Keratinocyte (primary cell): Measurements from ENCODE around the gene KRT8. TPM values are rescaled to one million over a fixed set of nuclear protein-coding genes. Genes with fewer than 3 reads are reported as not detected.

Experiments used
- DNase-seq: peaks from one replicate; pipeline ENCODE4 v3.0.0-alpha.2; 2011; ENCODE audit warnings: low read depth, missing footprints, low spot score
- FAIRE-seq: peaks from 2 replicates; lab custom pipeline; 2011; peaks lifted over from hg19 to GRCh38; lab: Jason Lieb, UNC
- H2AFZ ChIP-seq: 2 replicates; pipeline ENCODE4 v1.6.0; 2012; ENCODE audit warnings: low read length, control low read depth, inconsistent platforms; ENCODE audit not compliant: control insufficient read depth
- H3K27ac ChIP-seq: 2 replicates; pipeline ENCODE4 v1.5.1; 2011; ENCODE audit warnings: low read length; ENCODE audit not compliant: control insufficient read depth, insufficient read depth
- H3K27me3 ChIP-seq: 3 replicates; pipeline ENCODE4 v1.6.0; 2011; ENCODE audit warnings: low read length; ENCODE audit not compliant: control insufficient read depth, insufficient read depth; ENCODE audit errors: extremely low read depth
- H3K36me3 ChIP-seq, 2 experiments: 2 replicates in 1 of 2; 3 replicates in 1 of 2; pipeline ENCODE4 v1.5.1; 2011; ENCODE audit warnings: low read length in 2 of 2, mild to moderate bottlenecking in 1 of 2; ENCODE audit not compliant: control insufficient read depth in 2 of 2, insufficient read depth in 2 of 2; ENCODE audit errors: extremely low read depth in 1 of 2
- H3K4me1 ChIP-seq: 3 replicates; pipeline ENCODE4 v1.5.1; 2011; ENCODE audit warnings: low read length; ENCODE audit not compliant: control insufficient read depth, insufficient read depth; ENCODE audit errors: extremely low read depth
- H3K4me2 ChIP-seq: 3 replicates; pipeline ENCODE4 v1.6.0; 2011; ENCODE audit warnings: low read depth, low read length; ENCODE audit not compliant: control insufficient read depth, insufficient read depth; ENCODE audit errors: extremely low read depth
- H3K4me3 ChIP-seq, 3 experiments: fragments of 200-600 bp in 1 of 3; sonication (generic) in 1 of 3; 2 replicates in 2 of 3; 3 replicates in 1 of 3; pipeline ENCODE4 v1.5.1; 2011 to 2016; ENCODE audit warnings: low read length in 3 of 3, mild to moderate bottlenecking in 3 of 3, control low read depth in 2 of 3, inconsistent platforms in 1 of 3, low read depth in 1 of 3, mixed read lengths in 1 of 3, mixed run types in 1 of 3, moderate library complexity in 1 of 3; ENCODE audit not compliant: control insufficient read depth in 2 of 3, insufficient read depth in 2 of 3; ENCODE audit errors: extremely low read depth in 1 of 3
- H3K79me2 ChIP-seq: 2 replicates; pipeline ENCODE4 v1.6.0; 2012; ENCODE audit warnings: low read length; ENCODE audit not compliant: control insufficient read depth, insufficient read depth
- H3K9ac ChIP-seq: 3 replicates; pipeline ENCODE4 v1.6.0; 2011; ENCODE audit warnings: low read length; ENCODE audit not compliant: control insufficient read depth, insufficient read depth; ENCODE audit errors: extremely low read depth
- H3K9me1 ChIP-seq: 3 replicates; pipeline ENCODE4 v1.6.0; 2011; ENCODE audit warnings: low read length; ENCODE audit not compliant: control insufficient read depth, insufficient read depth; ENCODE audit errors: extremely low read depth
- H3K9me3 ChIP-seq: 2 replicates; pipeline ENCODE4 v1.5.1; 2012; ENCODE audit warnings: low read depth, low read length; ENCODE audit not compliant: control insufficient read depth
- H4K20me1 ChIP-seq: 3 replicates; pipeline ENCODE4 v1.6.0; 2011; ENCODE audit warnings: low read length; ENCODE audit not compliant: control insufficient read depth, insufficient read depth; ENCODE audit errors: extremely low read depth
- EZH2 ChIP-seq: IDR thresholded peaks from one replicate; pipeline ENCODE4 v1.6.1; 2012; ENCODE audit warnings: inconsistent platforms, mild to moderate bottlenecking, low read length, moderate library complexity
- dilution Hi-C: fragments of 300-500 bp; cut with MboI; formaldehyde crosslinking; loops from one replicate; pipeline ENCODE4 v1.7.0; 2020; ENCODE audit warnings: low sequenced_read_pairs; ENCODE audit not compliant: extremely low pct_ligation_motif_present
- polyA plus RNA-seq, 5 experiments: library from polyadenylated mRNA; depleted of rRNA in 3 of 5; stranded (reverse) in 3 of 5; stranded (forward) in 1 of 5; unstranded in 1 of 5; fragments of >200 nt; gene quantifications; 1 replicate in 1 of 5; 2 replicates in 3 of 5; 3 replicates in 1 of 5; pipeline versions ENCODE4 v1.2.1 to v1.2.3, GENCODE V29; 2011 to 2012; ENCODE audit warnings: missing spikeins in 2 of 5, low read depth in 1 of 5, low replicate concordance in 1 of 5
- TF ChIP-seq, protein P1 (sequence below), 3 experiments: IDR thresholded peaks in 1 of 3; conservative IDR thresholded peaks in 1 of 3; optimal IDR thresholded peaks in 1 of 3; 2 replicates in 2 of 3; 3 replicates in 1 of 3; pipeline versions ENCODE3 to v1.5.1; 2011; ENCODE audit warnings: low read length in 3 of 3, mild to moderate bottlenecking in 3 of 3, moderate library complexity in 2 of 3, control low read depth in 1 of 3, inconsistent platforms in 1 of 3; ENCODE audit not compliant: insufficient read depth in 2 of 3; ENCODE audit errors: extremely low read depth in 1 of 3

Gene KRT8
- polyA plus RNA-seq, 1 donor (not counting 4 experiments of a cell fraction or from before 2014, with no cell fraction given): 151 TPM

DNA sequence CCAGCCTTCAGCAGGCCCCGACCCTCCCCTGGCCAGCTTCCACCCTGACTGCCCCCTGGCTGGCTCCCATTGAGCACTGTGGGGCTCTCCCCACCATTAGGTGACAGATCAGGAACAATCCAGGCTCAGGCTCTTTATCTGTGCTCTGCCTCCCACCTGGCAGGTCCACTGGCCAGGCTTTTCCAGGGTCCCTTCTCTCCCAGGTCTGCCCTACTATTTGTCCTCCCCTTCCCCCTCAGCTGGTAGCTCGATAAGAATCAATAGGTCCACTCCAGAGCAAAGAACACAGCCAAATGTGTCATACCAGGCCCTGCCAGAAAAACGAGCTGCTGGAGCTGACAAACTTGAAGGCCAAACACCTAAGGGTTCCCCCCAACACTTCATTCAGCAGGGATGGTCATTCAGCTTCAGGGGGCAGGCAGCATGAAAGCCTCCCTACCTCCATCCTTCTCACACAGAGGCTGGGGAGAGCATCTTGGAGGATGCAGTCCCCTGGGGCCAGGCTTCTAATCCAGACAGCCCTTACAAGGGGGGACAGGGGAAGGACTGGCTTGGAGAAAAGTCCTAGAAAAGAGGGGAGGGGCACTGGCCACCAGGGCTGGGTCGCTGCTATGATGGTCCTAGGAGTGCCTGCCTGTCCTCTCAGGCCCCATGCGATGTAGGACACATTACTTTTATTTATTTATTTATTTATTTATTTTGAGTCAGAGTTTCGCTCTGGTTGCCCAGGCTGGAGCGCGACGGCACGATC, 42.1 kb upstream of the KRT8 start:
- no peak overlapping the region for H3K9ac ChIP-seq
- H3K4me2 ChIP-seq: no peak overlapping the region
- H3K27ac ChIP-seq: no peak overlapping the region
- peaks cover 16% of the 10 kb centered on the region for H3K79me2 ChIP-seq
- H4K20me1 ChIP-seq: peaks cover 17% of the 10 kb centered on the region
- DNase-seq: no peak
- peaks cover 12 to 20% of the 10 kb centered on the region in 2 experiments for H3K36me3 ChIP-seq
- FAIRE-seq: no peak
- H3K27me3 ChIP-seq: no peaks in the 10 kb centered on the region
- H3K9me3 ChIP-seq: no peaks in the 10 kb centered on the region
- H3K4me3 ChIP-seq: no peak overlapping the region
- no peak for TF ChIP-seq EZH2
- no peaks in the 10 kb centered on the region for H3K9me1 ChIP-seq
- dilution Hi-C loops: no loop called here
- no peak overlapping the region for H2AFZ ChIP-seq
- H3K4me1 ChIP-seq: peaks cover 26% of the 10 kb centered on the region

- Histone ChIP-seq H3K9ac (no peak overlapping the region), H3K9me1 (no peaks in the 10 kb centered on the region), H3K4me3 (no peak overlapping the region), H2AFZ (no peak overlapping the region), H4K20me1 (peaks cover 12% of the 10 kb centered on the region), H3K27ac (no peak overlapping the region), H3K27me3 (no peaks in the 10 kb centered on the region), H3K9me3 (no peaks in the 10 kb centered on the region), H3K4me2 (no peak overlapping the region), H3K4me1 (peaks cover 26% of the 10 kb centered on the region), H3K79me2 (peaks cover 14% of the 10 kb centered on the region), H3K36me3 (peaks cover 7 to 14% of the 10 kb centered on the region in 2 experiments)
- TF ChIP-seq, protein P1, sequence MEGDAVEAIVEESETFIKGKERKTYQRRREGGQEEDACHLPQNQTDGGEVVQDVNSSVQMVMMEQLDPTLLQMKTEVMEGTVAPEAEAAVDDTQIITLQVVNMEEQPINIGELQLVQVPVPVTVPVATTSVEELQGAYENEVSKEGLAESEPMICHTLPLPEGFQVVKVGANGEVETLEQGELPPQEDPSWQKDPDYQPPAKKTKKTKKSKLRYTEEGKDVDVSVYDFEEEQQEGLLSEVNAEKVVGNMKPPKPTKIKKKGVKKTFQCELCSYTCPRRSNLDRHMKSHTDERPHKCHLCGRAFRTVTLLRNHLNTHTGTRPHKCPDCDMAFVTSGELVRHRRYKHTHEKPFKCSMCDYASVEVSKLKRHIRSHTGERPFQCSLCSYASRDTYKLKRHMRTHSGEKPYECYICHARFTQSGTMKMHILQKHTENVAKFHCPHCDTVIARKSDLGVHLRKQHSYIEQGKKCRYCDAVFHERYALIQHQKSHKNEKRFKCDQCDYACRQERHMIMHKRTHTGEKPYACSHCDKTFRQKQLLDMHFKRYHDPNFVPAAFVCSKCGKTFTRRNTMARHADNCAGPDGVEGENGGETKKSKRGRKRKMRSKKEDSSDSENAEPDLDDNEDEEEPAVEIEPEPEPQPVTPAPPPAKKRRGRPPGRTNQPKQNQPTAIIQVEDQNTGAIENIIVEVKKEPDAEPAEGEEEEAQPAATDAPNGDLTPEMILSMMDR (optimal IDR thresholded peaks at IDR 0.05 in 1 of 3, IDR thresholded peaks at IDR 0.05 in 1 of 3, conservative IDR thresholded peaks at IDR 0.05 in 1 of 3; ENCODE audit: extremely low read depth in 1 of 3, insufficient read depth in 2 of 3, low read length in 3 of 3): no peak
- TF ChIP-seq EZH2: no peak
- DNase-seq (no peak), FAIRE-seq (no peak)
- dilution Hi-C loops: no loop called here
These were observed 41.5 kb upstream of the KRT8 start for GRCh38 chr12:52946334-52946733.
